ENCODE data around the gene CIAO3.
"Not testable (repeated sequence)": the region's sequence is repeated elsewhere in the genome, so short reads cannot be mapped to it uniquely, and the experiment has no call there.

The CIAO3 gene

GRCh38 chr16:721765-722540 lies 18.8 kb downstream of the CIAO3 start:
- no peak for DNase-seq

- peak; percentile 70 for DNase-seq
Measured at GRCh38 chr16:720990-721764, 19.6 kb downstream of the CIAO3 start, which contains the start of gene ANTKMT. Gene ANTKMT (plus strand): TSS chr16:721146. CDS start chr16:721275, 129 bp downstream.

- no peak for DNase-seq
Measured at GRCh38 chr16:720447-720989, 20.3 kb downstream of the CIAO3 start.

GRCh38 chr16:719815-720446 lies 20.9 kb downstream of the CIAO3 start:
- no peak for DNase-seq

GRCh38 chr16:718922-719321 lies 21.9 kb downstream of the CIAO3 start:
- no peak for DNase-seq

GRCh38 chr16:718389-718788 lies 22.4 kb downstream of the CIAO3 start:
- no peak for DNase-seq

- DNase-seq: no peak
Measured at GRCh38 chr16:717450-718245, 23.1 kb downstream of the CIAO3 start.

GRCh38 chr16:716768-717325 lies 23.9 kb downstream of the CIAO3 start:
- no peak for DNase-seq

- DNase-seq: no peak
Measured at GRCh38 chr16:716200-716568, 24.6 kb downstream of the CIAO3 start.

GRCh38 chr16:715477-716199 lies 25.2 kb downstream of the CIAO3 start:
- DNase-seq: no peak

- DNase-seq: peak; percentile 45
Measured at GRCh38 chr16:714558-715476, 26.0 kb downstream of the CIAO3 start, which contains the start of gene METRN. Gene METRN (plus strand): TSS chr16:715118. CDS start chr16:715290, 172 bp downstream.

- no peak for DNase-seq
Measured at GRCh38 chr16:714079-714478, 26.7 kb downstream of the CIAO3 start.

- DNase-seq: not testable (repeated sequence)
Measured at GRCh38 chr16:712740-713250, 28.0 kb downstream of the CIAO3 start.

- no peak for DNase-seq
Measured at GRCh38 chr16:711548-712320, 29.1 kb downstream of the CIAO3 start.

- DNase-seq: no peak
Measured at GRCh38 chr16:711084-711483, 29.7 kb downstream of the CIAO3 start.

GRCh38 chr16:710500-711075 lies 30.2 kb downstream of the CIAO3 start:
- no peak for DNase-seq

- DNase-seq: peak; percentile 23
Measured at GRCh38 chr16:709566-710499, 31.0 kb downstream of the CIAO3 start.

- no peak for DNase-seq
Measured at GRCh38 chr16:708959-709358, 31.8 kb downstream of the CIAO3 start.
